ENCODE measurements around the gene ICE1.

Gene ICE1

GRCh38 chr5:5436203-5436760 lies 13.8 kb downstream of the ICE1 start:
- Histone ChIP-seq H3K9me3 (ENCODE audit: control insufficient read depth, low read length) (no peaks in the 10 kb centered on the region), H3K27ac (ENCODE audit: insufficient read depth, low read length, poor library complexity, severe bottlenecking) (no peak overlapping the region), H3K27me3 (replicated peaks; ENCODE audit: control insufficient read depth, insufficient read depth, low read length, poor library complexity, severe bottlenecking) (no peaks in the 10 kb centered on the region), H3K4me1 (ENCODE audit: control insufficient read depth, insufficient read depth, low read length, poor library complexity, severe bottlenecking) (no peaks in the 10 kb centered on the region), H3K4me3 (ENCODE audit: insufficient read depth, low read depth, low read length, poor library complexity, severe bottlenecking) (no peak overlapping the region), H3K36me3 (ENCODE audit: control insufficient read depth, insufficient read depth, low read length) (peaks cover 20% of the 10 kb centered on the region)
- DNase-seq: no peak

GRCh38 chr5:5437227-5438172 lies 15.0 kb downstream of the ICE1 start:
- no peak for DNase-seq
- no peaks in the 10 kb centered on the region for H3K9me3 ChIP-seq (ENCODE audit: control insufficient read depth, low read length)
- no peaks in the 10 kb centered on the region for H3K27me3 ChIP-seq (replicated peaks; ENCODE audit: control insufficient read depth, insufficient read depth, low read length, poor library complexity, severe bottlenecking)
- H3K4me1 ChIP-seq (ENCODE audit: control insufficient read depth, insufficient read depth, low read length, poor library complexity, severe bottlenecking): no peaks in the 10 kb centered on the region
- no peak overlapping the region for H3K27ac ChIP-seq (ENCODE audit: insufficient read depth, low read length, poor library complexity, severe bottlenecking)
- no peak overlapping the region for H3K4me3 ChIP-seq (ENCODE audit: insufficient read depth, low read depth, low read length, poor library complexity, severe bottlenecking)
- peaks cover 27% of the 10 kb centered on the region for H3K36me3 ChIP-seq (ENCODE audit: control insufficient read depth, insufficient read depth, low read length)

- no peaks in the 10 kb centered on the region for H3K4me1 ChIP-seq (ENCODE audit: control insufficient read depth, insufficient read depth, low read length, poor library complexity, severe bottlenecking)
- DNase-seq: no peak
- peaks cover 57% of the 10 kb centered on the region for H3K36me3 ChIP-seq (ENCODE audit: control insufficient read depth, insufficient read depth, low read length)
- H3K27ac ChIP-seq (ENCODE audit: insufficient read depth, low read length, poor library complexity, severe bottlenecking): no peak overlapping the region
- no peak overlapping the region for H3K4me3 ChIP-seq (ENCODE audit: insufficient read depth, low read depth, low read length, poor library complexity, severe bottlenecking)
- H3K9me3 ChIP-seq (ENCODE audit: control insufficient read depth, low read length): no peaks in the 10 kb centered on the region
- no peaks in the 10 kb centered on the region for H3K27me3 ChIP-seq (replicated peaks; ENCODE audit: control insufficient read depth, insufficient read depth, low read length, poor library complexity, severe bottlenecking)
Observed at GRCh38 chr5:5451863-5452262, 29.4 kb downstream of the ICE1 start.

- no peaks in the 10 kb centered on the region for H3K4me1 ChIP-seq (ENCODE audit: control insufficient read depth, insufficient read depth, low read length, poor library complexity, severe bottlenecking)
- DNase-seq: no peak
- peaks cover 60% of the 10 kb centered on the region for H3K36me3 ChIP-seq (ENCODE audit: control insufficient read depth, insufficient read depth, low read length)
- H3K27ac ChIP-seq (ENCODE audit: insufficient read depth, low read length, poor library complexity, severe bottlenecking): no peak overlapping the region
- no peak overlapping the region for H3K4me3 ChIP-seq (ENCODE audit: insufficient read depth, low read depth, low read length, poor library complexity, severe bottlenecking)
- H3K27me3 ChIP-seq (replicated peaks; ENCODE audit: control insufficient read depth, insufficient read depth, low read length, poor library complexity, severe bottlenecking): no peaks in the 10 kb centered on the region
- no peaks in the 10 kb centered on the region for H3K9me3 ChIP-seq (ENCODE audit: control insufficient read depth, low read length)
Observed at GRCh38 chr5:5453131-5453530, 30.7 kb downstream of the ICE1 start.

DNA sequence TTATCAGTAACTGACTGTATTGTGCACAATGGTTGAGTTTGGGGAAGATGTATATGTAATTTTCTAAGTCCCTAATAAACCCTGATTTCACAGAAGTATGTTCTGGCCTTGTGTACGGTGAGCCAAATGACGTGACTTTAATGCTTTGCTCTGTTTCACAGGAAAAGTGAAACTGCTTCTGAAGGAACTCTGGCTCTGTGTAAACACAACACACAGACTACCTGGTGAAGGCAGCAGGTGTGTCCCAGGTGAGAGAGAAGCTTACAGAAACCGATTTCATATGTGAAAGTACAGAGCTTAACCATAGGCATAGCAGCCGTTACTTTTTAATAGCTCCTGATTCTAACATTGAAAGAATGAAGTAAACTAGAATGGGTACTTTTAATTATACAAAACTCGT lies 31.9 kb downstream of the ICE1 start:
- Histone ChIP-seq H3K36me3 (ENCODE audit: control insufficient read depth, insufficient read depth, low read length) (peaks cover 65% of the 10 kb centered on the region), H3K27me3 (replicated peaks; ENCODE audit: control insufficient read depth, insufficient read depth, low read length, poor library complexity, severe bottlenecking) (no peaks in the 10 kb centered on the region)

GRCh38 chr5:5456858-5457257 lies 34.4 kb downstream of the ICE1 start:
- Histone ChIP-seq H3K9me3 (ENCODE audit: control insufficient read depth, low read length) (no peaks in the 10 kb centered on the region), H3K4me3 (ENCODE audit: insufficient read depth, low read depth, low read length, poor library complexity, severe bottlenecking) (no peak overlapping the region), H3K27me3 (replicated peaks; ENCODE audit: control insufficient read depth, insufficient read depth, low read length, poor library complexity, severe bottlenecking) (no peaks in the 10 kb centered on the region), H3K27ac (ENCODE audit: insufficient read depth, low read length, poor library complexity, severe bottlenecking) (no peak overlapping the region), H3K4me1 (ENCODE audit: control insufficient read depth, insufficient read depth, low read length, poor library complexity, severe bottlenecking) (no peaks in the 10 kb centered on the region), H3K36me3 (ENCODE audit: control insufficient read depth, insufficient read depth, low read length) (peaks cover 65% of the 10 kb centered on the region)
- no peak for DNase-seq

More for the DNA sequence above, 31.9 kb downstream of the ICE1 start:
- H3K9me3 ChIP-seq (ENCODE audit: control insufficient read depth, low read length): no peaks in the 10 kb centered on the region
- DNase-seq: no peak
- H3K27ac ChIP-seq (ENCODE audit: insufficient read depth, low read length, poor library complexity, severe bottlenecking): no peak overlapping the region
- no peaks in the 10 kb centered on the region for H3K4me1 ChIP-seq (ENCODE audit: control insufficient read depth, insufficient read depth, low read length, poor library complexity, severe bottlenecking)
- H3K4me3 ChIP-seq (ENCODE audit: insufficient read depth, low read depth, low read length, poor library complexity, severe bottlenecking): no peak overlapping the region

GRCh38 chr5:5460311-5460710 lies 37.8 kb downstream of the ICE1 start:
- H3K4me3 ChIP-seq (ENCODE audit: insufficient read depth, low read depth, low read length, poor library complexity, severe bottlenecking): no peak overlapping the region
- no peaks in the 10 kb centered on the region for H3K4me1 ChIP-seq (ENCODE audit: control insufficient read depth, insufficient read depth, low read length, poor library complexity, severe bottlenecking)
- no peak for DNase-seq
- H3K27ac ChIP-seq (ENCODE audit: insufficient read depth, low read length, poor library complexity, severe bottlenecking): no peak overlapping the region
- H3K9me3 ChIP-seq (ENCODE audit: control insufficient read depth, low read length): no peaks in the 10 kb centered on the region
- no peaks in the 10 kb centered on the region for H3K27me3 ChIP-seq (replicated peaks; ENCODE audit: control insufficient read depth, insufficient read depth, low read length, poor library complexity, severe bottlenecking)
- peaks cover 77% of the 10 kb centered on the region for H3K36me3 ChIP-seq (ENCODE audit: control insufficient read depth, insufficient read depth, low read length)

DNA sequence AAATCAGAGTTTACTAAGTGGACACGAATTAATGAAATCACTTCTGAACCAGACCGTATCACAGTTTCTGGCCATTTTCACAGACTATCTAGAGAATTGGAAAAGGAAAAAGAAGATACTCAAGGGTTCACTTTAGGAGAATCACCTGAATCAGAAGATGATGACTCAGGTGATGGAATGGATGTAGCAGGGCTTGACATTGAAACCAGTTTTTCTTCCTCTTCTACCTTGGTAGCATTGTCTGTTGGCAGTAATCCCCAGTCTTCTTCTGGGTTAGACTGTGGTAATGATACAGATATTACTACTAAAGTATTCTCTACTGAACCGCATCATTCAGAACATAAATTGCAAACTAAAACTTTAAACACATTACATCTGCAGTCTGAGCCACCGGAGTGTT lies 38.5 kb downstream of the ICE1 start:
- no peak overlapping the region for H3K27ac ChIP-seq (ENCODE audit: insufficient read depth, low read length, poor library complexity, severe bottlenecking)
- DNase-seq: no peak
- H3K4me3 ChIP-seq (ENCODE audit: insufficient read depth, low read depth, low read length, poor library complexity, severe bottlenecking): no peak overlapping the region
- no peaks in the 10 kb centered on the region for H3K4me1 ChIP-seq (ENCODE audit: control insufficient read depth, insufficient read depth, low read length, poor library complexity, severe bottlenecking)
- no peaks in the 10 kb centered on the region for H3K9me3 ChIP-seq (ENCODE audit: control insufficient read depth, low read length)
- no peaks in the 10 kb centered on the region for H3K27me3 ChIP-seq (replicated peaks; ENCODE audit: control insufficient read depth, insufficient read depth, low read length, poor library complexity, severe bottlenecking)
- peaks cover 80% of the 10 kb centered on the region for H3K36me3 ChIP-seq (ENCODE audit: control insufficient read depth, insufficient read depth, low read length)

- Histone ChIP-seq H3K36me3 (ENCODE audit: control insufficient read depth, insufficient read depth, low read length) (peaks cover 51% of the 10 kb centered on the region), H3K27me3 (replicated peaks; ENCODE audit: control insufficient read depth, insufficient read depth, low read length, poor library complexity, severe bottlenecking) (no peaks in the 10 kb centered on the region), H3K4me1 (ENCODE audit: control insufficient read depth, insufficient read depth, low read length, poor library complexity, severe bottlenecking) (no peaks in the 10 kb centered on the region), H3K9me3 (ENCODE audit: control insufficient read depth, low read length) (no peaks in the 10 kb centered on the region), H3K27ac (ENCODE audit: insufficient read depth, low read length, poor library complexity, severe bottlenecking) (no peak overlapping the region), H3K4me3 (ENCODE audit: insufficient read depth, low read depth, low read length, poor library complexity, severe bottlenecking) (no peak overlapping the region)
- no peak for DNase-seq
Observed at GRCh38 chr5:5464036-5464715, 41.7 kb downstream of the ICE1 start.

DNA sequence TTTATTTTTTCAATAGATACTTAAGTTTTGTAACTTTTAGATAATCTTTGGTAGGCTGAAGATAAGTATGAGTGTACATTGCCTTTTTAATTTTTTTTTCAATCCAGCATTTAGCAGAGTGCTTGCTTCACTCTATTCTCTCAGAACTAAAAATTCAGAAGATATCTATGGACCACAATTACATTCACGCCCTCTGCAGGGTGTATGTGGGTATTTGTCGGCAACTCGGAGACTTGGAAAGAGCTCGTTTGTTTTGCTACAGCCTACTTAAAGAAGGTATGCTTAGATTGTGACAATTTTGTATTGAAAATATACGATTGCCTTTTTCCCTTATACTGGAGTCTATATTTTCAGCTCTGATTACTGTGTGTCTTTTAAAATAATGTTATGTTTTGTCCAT lies 43.8 kb downstream of the ICE1 start:
- H3K9me3 ChIP-seq (ENCODE audit: control insufficient read depth, low read length): no peaks in the 10 kb centered on the region
- H3K27me3 ChIP-seq (replicated peaks; ENCODE audit: control insufficient read depth, insufficient read depth, low read length, poor library complexity, severe bottlenecking): no peaks in the 10 kb centered on the region
- H3K4me1 ChIP-seq (ENCODE audit: control insufficient read depth, insufficient read depth, low read length, poor library complexity, severe bottlenecking): no peaks in the 10 kb centered on the region
- H3K4me3 ChIP-seq (ENCODE audit: insufficient read depth, low read depth, low read length, poor library complexity, severe bottlenecking): no peak overlapping the region
- no peak overlapping the region for H3K27ac ChIP-seq (ENCODE audit: insufficient read depth, low read length, poor library complexity, severe bottlenecking)
- peaks cover 37% of the 10 kb centered on the region for H3K36me3 ChIP-seq (ENCODE audit: control insufficient read depth, insufficient read depth, low read length)
- no peak for DNase-seq
